GM12872 (cell line): ENCODE data around the gene NSD1.

Experiments
- CTCF ChIP-seq: IDR thresholded peaks from 3 replicates; pipeline ENCODE4 v1.5.1; 2011; ENCODE audit warnings: low read depth, mild to moderate bottlenecking, low read length, moderate library complexity; ENCODE audit not compliant: insufficient read depth

NSD1 gene

GRCh38 chr5:177112589-177113220 lies 20.9 kb upstream of the NSD1 start:
- no peak for TF ChIP-seq CTCF

GRCh38 chr5:177113566-177114424 lies 19.8 kb upstream of the NSD1 start:
- TF ChIP-seq CTCF: peak; percentile 100

- no peak for TF ChIP-seq CTCF
Observed at GRCh38 chr5:177116631-177117373, 16.8 kb upstream of the NSD1 start.

- no peak for TF ChIP-seq CTCF
Observed at GRCh38 chr5:177117441-177118045, 16.0 kb upstream of the NSD1 start.

- no peak for TF ChIP-seq CTCF
Observed at GRCh38 chr5:177122566-177122965, 11.0 kb upstream of the NSD1 start.

GRCh38 chr5:177123789-177124485 lies 9.6 kb upstream of the NSD1 start:
- no peak for TF ChIP-seq CTCF

GRCh38 chr5:177124486-177124991 lies 9.0 kb upstream of the NSD1 start:
- TF ChIP-seq CTCF: no peak
